ENCODE measurements around the gene MYLK2.

MYLK2 gene

DNA sequence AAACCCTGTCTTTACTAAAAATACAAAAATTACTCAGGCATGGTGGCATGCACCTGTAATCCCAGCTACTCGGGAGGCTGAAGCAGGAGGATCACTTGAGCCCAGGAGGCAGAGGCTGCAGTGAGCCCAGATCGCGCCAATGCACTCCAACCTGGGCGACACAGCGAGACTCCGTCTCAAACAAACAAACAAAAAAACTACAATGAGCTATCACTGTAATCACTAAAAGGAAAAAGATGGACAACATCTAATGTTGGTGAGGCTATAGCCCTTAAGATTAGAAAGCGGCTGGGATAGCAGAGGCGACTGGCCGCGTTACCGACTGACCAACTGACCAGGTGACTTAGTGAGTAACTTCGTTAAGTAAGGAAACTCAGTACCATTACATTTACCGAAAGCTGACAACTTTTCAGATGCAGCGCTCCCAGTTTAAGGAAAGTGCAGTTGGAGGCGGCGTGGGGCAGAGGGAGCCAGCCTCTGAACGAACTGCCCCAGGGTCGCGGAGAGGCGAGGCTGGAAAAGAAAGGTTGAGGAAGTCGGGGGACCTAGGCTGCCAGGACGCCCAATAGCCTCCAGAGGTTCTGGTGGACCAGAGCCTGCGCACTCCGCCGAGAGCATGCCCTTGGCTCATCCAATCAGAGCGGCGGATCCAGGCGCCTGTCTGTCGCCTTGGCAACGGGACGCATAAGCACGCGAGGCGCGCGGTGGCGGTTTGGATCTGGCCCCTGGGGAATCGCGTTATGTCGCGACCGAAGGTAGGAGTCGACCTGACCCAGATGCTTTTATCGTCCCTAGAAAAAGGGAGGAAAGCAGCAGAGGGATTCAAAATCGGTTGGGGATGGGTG lies 60.2 kb downstream of the MYLK2 start:
- DNase-seq = peak; percentile 93

DNA sequence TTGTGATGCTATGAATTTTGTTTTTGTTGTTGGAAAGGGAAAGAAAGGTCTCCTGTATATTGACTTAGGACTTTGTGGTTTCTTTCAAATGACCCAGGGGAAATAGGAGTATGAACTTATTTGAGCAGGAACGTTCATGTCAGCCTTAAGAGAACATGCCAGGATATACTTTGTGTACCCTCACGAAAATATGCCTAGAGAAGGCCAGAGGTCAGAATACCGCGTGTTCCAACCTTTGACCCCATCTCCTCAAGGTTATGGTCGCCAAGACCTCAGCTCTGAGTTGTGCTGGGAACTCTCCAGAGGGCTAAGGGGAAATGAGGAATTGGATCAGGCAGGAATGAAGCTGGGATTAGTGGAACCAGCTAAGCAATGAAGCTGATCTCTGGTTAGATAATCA lies 62.8 kb downstream of the MYLK2 start:
- DNase-seq = no peak

DNA sequence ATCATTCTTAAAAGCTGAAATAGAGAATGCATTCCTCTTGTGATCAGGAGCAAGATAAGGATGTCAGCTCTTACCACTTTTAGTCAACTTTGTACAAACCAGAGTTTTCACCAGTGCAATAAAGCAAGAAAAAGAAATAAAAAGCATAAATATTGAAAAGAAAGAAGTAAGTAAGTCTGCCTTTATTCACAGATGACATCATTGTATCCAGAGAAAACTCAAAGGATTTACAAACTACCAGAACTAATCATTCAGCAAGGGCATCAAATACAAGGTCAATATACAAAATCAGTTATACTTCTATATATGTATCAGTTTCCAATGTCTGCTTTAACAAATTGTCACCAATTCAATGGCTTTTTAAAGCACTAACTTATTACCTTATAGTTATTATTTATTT lies 64.7 kb downstream of the MYLK2 start:
- no peak for DNase-seq
